Prostate gland (tissue), 2 donors: Measurements from ENCODE around the gene CEP104. TPM values are rescaled to one million over a fixed set of nuclear protein-coding genes. Genes with fewer than 3 reads are reported as not detected.

Experiments
- DNase-seq: peaks from one replicate; pipeline ENCODE4 v3.0.0-alpha.2; 2019; ENCODE audit warnings: low spot score
- H3K27ac ChIP-seq, 2 donors: fragments of 200-600 bp; sonication (generic); 2 replicates each; pipeline ENCODE4 v1.5.1; 2017 to 2019
- H3K27me3 ChIP-seq: fragments of 200-600 bp; sonication (generic); replicated peaks from 2 replicates; pipeline ENCODE4 v1.5.1; 2019; ENCODE audit not compliant: insufficient read depth
- H3K36me3 ChIP-seq, 2 donors: fragments of 200-600 bp; sonication (generic); 1 replicate in 1 of 2; 2 replicates in 1 of 2; pipeline versions ENCODE4 v1.5.1 to v1.8.1; 2017 to 2019
- H3K4me1 ChIP-seq: fragments of 200-600 bp; sonication (generic); replicated peaks from 2 replicates; pipeline ENCODE4 v1.5.1; 2019
- H3K4me3 ChIP-seq, 2 donors: fragments of 200-600 bp; sonication (generic); 2 replicates each; pipeline ENCODE4 v1.5.1; 2017 to 2019
- H3K9me3 ChIP-seq: fragments of 200-600 bp; sonication (generic); 2 replicates; pipeline ENCODE4 v1.5.1; 2017
- CTCF ChIP-seq, 4 experiments: fragments of 200-600 bp in 2 of 4; fragments of 450-650 bp in 2 of 4; sonication (generic) in 2 of 4; IDR thresholded peaks; 1 replicate in 3 of 4; 2 replicates in 1 of 4; pipeline ENCODE4 v1.5.1; 2016 to 2019; ENCODE audit warnings: antibody characterized with exemption in 4 of 4, mild to moderate bottlenecking in 2 of 4, moderate library complexity in 2 of 4
- POLR2A ChIP-seq: fragments of 450-650 bp; IDR thresholded peaks from one replicate; pipeline ENCODE4 v1.6.1; 2016; ENCODE audit warnings: antibody characterized with exemption, mild to moderate bottlenecking
- POLR2AphosphoS5 ChIP-seq: sonication (generic); formaldehyde crosslinking; IDR thresholded peaks from one replicate; pipeline ENCODE4 v1.6.1; 2017; ENCODE audit warnings: antibody characterized with exemption
- WGBS: methylation state at CpG from one replicate; pipeline ENCODE4 v1.1.5; 2018; 5-methylcytosine and 5-hydroxymethylcytosine counted together
- intact Hi-C: fragments of 100-400 bp; cut with DNase I; formaldehyde crosslinking; loops from one replicate; pipeline ENCODE4 v1.14.2; 2022
- small RNA-seq, 2 donors: library from RNA; depleted of rRNA; stranded (forward); fragments of <200 nt; gene quantifications; one replicate each; pipeline ENCODE3, GENCODE V24; 2016
- total RNA-seq, 2 donors: library from RNA; depleted of rRNA; stranded (reverse); fragments of >200 nt; gene quantifications; one replicate each; pipeline ENCODE4 v1.1.0, GENCODE V29; 2016

CEP104 gene
- total RNA-seq, 2 donors from 2014 or later: 20.9 to 28.5 TPM

- 73% methylated on average over 31 of the region's 31 CpGs for WGBS
These were observed 93.5 kb downstream of the CEP104 start for GRCh38 chr1:3763351-3764125.

GRCh38 chr1:3762873-3763228 lies 94.2 kb downstream of the CEP104 start:
- no peak for DNase-seq
- Histone ChIP-seq H3K27ac (no peak overlapping the region), H3K4me1 (no peaks in the 10 kb centered on the region), H3K27me3 (no peaks in the 10 kb centered on the region), H3K9me3 (no peaks in the 10 kb centered on the region), H3K4me3 (no peak overlapping the region), H3K36me3 (no peaks in the 10 kb centered on the region)
- intact Hi-C loops: no loop called here
- 87% methylated on average over 12 of the region's 12 CpGs for WGBS
- TF ChIP-seq POLR2AphosphoS5: no peak
- TF ChIP-seq POLR2A: no peak
- no peak for TF ChIP-seq CTCF (IDR thresholded peaks at IDR 0.05)

More at GRCh38 chr1:3763351-3764125, 93.5 kb downstream of the CEP104 start:
- Histone ChIP-seq H3K4me1 (no peaks in the 10 kb centered on the region), H3K27ac (no peak overlapping the region), H3K4me3 (no peak overlapping the region), H3K27me3 (no peaks in the 10 kb centered on the region), H3K9me3 (no peaks in the 10 kb centered on the region), H3K36me3 (no peaks in the 10 kb centered on the region)
- intact Hi-C loops: no loop called here
- DNase-seq: no peak
- TF ChIP-seq CTCF (IDR thresholded peaks at IDR 0.05) (no peak), POLR2AphosphoS5 (no peak), POLR2A (no peak)

- DNase-seq: no peak
- TF ChIP-seq POLR2AphosphoS5 (no peak), POLR2A (no peak)
- Histone ChIP-seq H3K9me3 (no peaks in the 10 kb centered on the region), H3K4me3 (no peak overlapping the region), H3K36me3 (no peaks in the 10 kb centered on the region), H3K27me3 (no peaks in the 10 kb centered on the region), H3K4me1 (no peaks in the 10 kb centered on the region), H3K27ac (no peak overlapping the region)
- WGBS: 76% methylated on average over 15 of the region's 15 CpGs
- intact Hi-C loops: no loop called here
These were observed 94.7 kb downstream of the CEP104 start for GRCh38 chr1:3762151-3762872.

Small RNAs within 50 kb of the gene (small RNA-seq; reads per million reads assigned to genes)
- gene RN7SL574P: 0 reads per million in 2 donors

Other genes starting within 250 kb of the CEP104 start
- 10 to 100 TPM; 67.3 to 82.5 TPM for gene MEGF6, start 245.7 kb downstream of the CEP104 start, total RNA-seq
- 10 to 100 TPM; 26.4 to 35.0 TPM for gene TPRG1L, start 232.2 kb downstream of the CEP104 start, total RNA-seq
- 10 to 100 TPM; 22.3 to 39.5 TPM for gene WRAP73, start 207.1 kb downstream of the CEP104 start, total RNA-seq
- 10 to 100 TPM in 1 of 2 donors, 1 to 10 TPM in 1; 5.1 to 15.1 TPM for gene TP73, start 204.7 kb downstream of the CEP104 start, total RNA-seq
- gene CCDC27, start 104.8 kb downstream of the CEP104 start, total RNA-seq: under 1 TPM in 1 of 2 donors, not detected in 1; 0.97 TPM
- 100 to 1,000 TPM in 1 of 2 donors, 10 to 100 TPM in 1; 17.7 to 148 TPM for gene SMIM1, start 84.5 kb downstream of the CEP104 start, total RNA-seq
- 10 to 100 TPM; 42.4 to 53.8 TPM for gene LRRC47, start 60.7 kb downstream of the CEP104 start, total RNA-seq
- gene DFFB, start 265 bp upstream of the CEP104 start, total RNA-seq: 10 to 100 TPM in 1 of 2 donors, 1 to 10 TPM in 1; 5.3 to 20.5 TPM
- 10 to 100 TPM; 27.1 to 32.7 TPM for gene C1orf174, start 43.1 kb upstream of the CEP104 start, total RNA-seq